PC-9 (cell line): ENCODE measurements around the gene PLD5. TPM values are rescaled to one million over a fixed set of nuclear protein-coding genes. Genes with fewer than 3 reads are reported as not detected.

Experiments
- BruUV-seq: library from RNA; stranded (reverse); fragments of 400-500 nt; replicated peaks from 2 replicates; lab custom pipeline; 2021; lab: Mats Ljungman, UMichigan
- CTCF ChIA-PET: fragments of 300-600 bp; sonication (Branson Sonifier 250); formaldehyde crosslinking; loops from one replicate; lab custom pipeline; 2022; ENCODE audit warnings: antibody characterized with exemption; lab: Charles Lee
- POLR2A ChIA-PET: fragments of 300-600 bp; sonication (Branson Sonifier 250); formaldehyde crosslinking; loops from one replicate; lab custom pipeline; 2022; ENCODE audit warnings: antibody characterized with exemption; ENCODE audit not compliant: unreplicated experiment; lab: Charles Lee
- DNase-seq, 2 experiments: peaks; one replicate each; pipeline versions ENCODE4 v3.0.0 to v3.0.0-alpha.2; 2015 to 2022; ENCODE audit warnings: mixed read lengths in 1 of 2
- H2AFZ ChIP-seq: fragments of 200-600 bp; sonication (generic); 2 replicates; pipeline ENCODE4 v1.8.1; 2017; ENCODE audit warnings: antibody characterized with exemption
- H3F3A ChIP-seq: fragments of 200-600 bp; sonication (generic); 2 replicates; pipeline ENCODE4 v1.8.1; 2017; ENCODE audit warnings: antibody characterized with exemption, mild to moderate bottlenecking, low read depth; ENCODE audit not compliant: insufficient read depth
- H3K27ac ChIP-seq: fragments of 200-600 bp; sonication (generic); 2 replicates; pipeline ENCODE4 v1.6.1; 2016; ENCODE audit warnings: mixed run types
- H3K27me3 ChIP-seq: fragments of 200-600 bp; sonication (generic); 2 replicates; pipeline ENCODE4 v1.6.1; 2016; ENCODE audit warnings: low read depth, mixed run types; ENCODE audit not compliant: insufficient read depth
- H3K36me3 ChIP-seq: fragments of 200-600 bp; sonication (generic); 2 replicates; pipeline ENCODE4 v1.6.1; 2016; ENCODE audit warnings: low read depth, mixed run types
- H3K4me1 ChIP-seq: fragments of 200-600 bp; sonication (generic); replicated peaks from 2 replicates; pipeline ENCODE4 v1.6.1; 2016; ENCODE audit warnings: mixed run types; ENCODE audit not compliant: insufficient read depth
- H3K4me2 ChIP-seq: fragments of 200-600 bp; sonication (generic); 2 replicates; pipeline ENCODE4 v1.6.1; 2017; ENCODE audit warnings: mixed run types
- H3K4me3 ChIP-seq: fragments of 200-600 bp; sonication (generic); 2 replicates; pipeline ENCODE4 v1.6.1; 2016; ENCODE audit warnings: mixed run types
- H3K79me2 ChIP-seq: fragments of 200-600 bp; sonication (generic); 2 replicates; pipeline ENCODE4 v1.6.1; 2017; ENCODE audit warnings: low read depth, mixed run types
- H3K9me2 ChIP-seq: fragments of 200-600 bp; sonication (generic); 2 replicates; pipeline ENCODE4 v1.8.1; 2017; ENCODE audit warnings: mild to moderate bottlenecking; ENCODE audit not compliant: insufficient read depth
- H3K9me3 ChIP-seq: fragments of 200-600 bp; sonication (generic); 2 replicates; pipeline ENCODE4 v1.8.1; 2016; ENCODE audit warnings: low read depth; ENCODE audit not compliant: insufficient read depth
- H4K20me1 ChIP-seq: fragments of 200-600 bp; sonication (generic); 2 replicates; pipeline ENCODE4 v1.8.1; 2017; ENCODE audit not compliant: insufficient read depth
- CTCF ChIP-seq: fragments of 200-600 bp; sonication (generic); conservative IDR thresholded peaks from 2 replicates; pipeline ENCODE4 v1.6.1; 2017; ENCODE audit warnings: mixed run types, antibody characterized with exemption, mild to moderate bottlenecking, moderate library complexity
- EZH2 ChIP-seq: fragments of 200-600 bp; sonication (generic); IDR thresholded peaks from 2 replicates; pipeline ENCODE4 v1.8.0; 2017; ENCODE audit warnings: antibody characterized with exemption, low read depth
- intact Hi-C: fragments of 100-400 bp; cut with micrococcal nuclease; formaldehyde crosslinking; loops from one replicate; pipeline ENCODE4 v1.10.0; 2022; ENCODE audit not compliant: unreplicated experiment
- total RNA-seq: library from RNA; stranded (reverse); gene quantifications from 2 replicates; pipeline ENCODE4 v1.2.3, GENCODE V29; 2021

Gene PLD5
- total RNA-seq, 1 experiment from 2014 or later = not detected

- Histone ChIP-seq H3K4me1 (no peaks in the 10 kb centered on the region), H4K20me1 (no peaks in the 10 kb centered on the region), H3K27me3 (peaks cover 87% of the 10 kb centered on the region), H3K36me3 (no peaks in the 10 kb centered on the region), H3K9me3 (no peaks in the 10 kb centered on the region), H3F3A (no peaks in the 10 kb centered on the region), H3K27ac (no peak overlapping the region), H3K4me2 (no peak overlapping the region), H2AFZ (no peak overlapping the region), H3K9me2 (no peaks in the 10 kb centered on the region), H3K4me3 (no peak overlapping the region), H3K79me2 (no peaks in the 10 kb centered on the region)
- ChIA-PET CTCF (no interaction called here), POLR2A (no interaction called here)
- no TSS peak for BruUV-seq
- TF ChIP-seq CTCF (no peak), EZH2 (no peak)
- DNase-seq = no peak
- intact Hi-C loops = loop anchor here (10.0 kb wide), 1 partner anchor 116 kb away; no protein-coding TSS in a partner anchor
Observed at GRCh38 chr1:242088875-242089274, 435.6 kb downstream of the PLD5 start.

GRCh38 chr1:242086706-242087105 lies 437.8 kb downstream of the PLD5 start:
- intact Hi-C loops = loop anchor here (10.0 kb wide), 1 partner anchor 118 kb away; no protein-coding TSS in a partner anchor
- Histone ChIP-seq H3K9me3 (no peaks in the 10 kb centered on the region), H3K9me2 (no peaks in the 10 kb centered on the region), H3K4me1 (no peaks in the 10 kb centered on the region), H3K36me3 (no peaks in the 10 kb centered on the region), H3K4me2 (no peak overlapping the region), H2AFZ (no peak overlapping the region), H4K20me1 (no peaks in the 10 kb centered on the region), H3K79me2 (no peaks in the 10 kb centered on the region), H3K4me3 (no peak overlapping the region), H3F3A (no peaks in the 10 kb centered on the region), H3K27ac (no peak overlapping the region), H3K27me3 (peaks cover 77% of the 10 kb centered on the region)
- TF ChIP-seq EZH2 (no peak), CTCF (no peak)
- no TSS peak for BruUV-seq
- no peak for DNase-seq
- POLR2A ChIA-PET = no interaction called here
- CTCF ChIA-PET = no interaction called here

- Histone ChIP-seq H3K27me3 (peaks cover 71% of the 10 kb centered on the region), H3K4me3 (no peak overlapping the region), H3K9me2 (no peaks in the 10 kb centered on the region), H3K4me1 (no peaks in the 10 kb centered on the region), H3K4me2 (no peak overlapping the region), H4K20me1 (no peaks in the 10 kb centered on the region), H3K9me3 (no peaks in the 10 kb centered on the region), H3K79me2 (no peaks in the 10 kb centered on the region), H3K27ac (no peak overlapping the region), H2AFZ (no peak overlapping the region), H3K36me3 (no peaks in the 10 kb centered on the region), H3F3A (no peaks in the 10 kb centered on the region)
- ChIA-PET CTCF (no interaction called here), POLR2A (no interaction called here)
- TF ChIP-seq EZH2 (no peak), CTCF (no peak)
- no TSS peak for BruUV-seq
- DNase-seq = no peak
- intact Hi-C loops = loop anchor here (10.0 kb wide), 1 partner anchor 119 kb away; no protein-coding TSS in a partner anchor
Observed at GRCh38 chr1:242086093-242086492, 438.4 kb downstream of the PLD5 start.
